Measurements from ENCODE around the gene VEGFA.
"Not testable (repeated sequence)": the region's sequence is repeated elsewhere in the genome, so short reads cannot be mapped to it uniquely, and the experiment has no call there.

Gene VEGFA

DNA sequence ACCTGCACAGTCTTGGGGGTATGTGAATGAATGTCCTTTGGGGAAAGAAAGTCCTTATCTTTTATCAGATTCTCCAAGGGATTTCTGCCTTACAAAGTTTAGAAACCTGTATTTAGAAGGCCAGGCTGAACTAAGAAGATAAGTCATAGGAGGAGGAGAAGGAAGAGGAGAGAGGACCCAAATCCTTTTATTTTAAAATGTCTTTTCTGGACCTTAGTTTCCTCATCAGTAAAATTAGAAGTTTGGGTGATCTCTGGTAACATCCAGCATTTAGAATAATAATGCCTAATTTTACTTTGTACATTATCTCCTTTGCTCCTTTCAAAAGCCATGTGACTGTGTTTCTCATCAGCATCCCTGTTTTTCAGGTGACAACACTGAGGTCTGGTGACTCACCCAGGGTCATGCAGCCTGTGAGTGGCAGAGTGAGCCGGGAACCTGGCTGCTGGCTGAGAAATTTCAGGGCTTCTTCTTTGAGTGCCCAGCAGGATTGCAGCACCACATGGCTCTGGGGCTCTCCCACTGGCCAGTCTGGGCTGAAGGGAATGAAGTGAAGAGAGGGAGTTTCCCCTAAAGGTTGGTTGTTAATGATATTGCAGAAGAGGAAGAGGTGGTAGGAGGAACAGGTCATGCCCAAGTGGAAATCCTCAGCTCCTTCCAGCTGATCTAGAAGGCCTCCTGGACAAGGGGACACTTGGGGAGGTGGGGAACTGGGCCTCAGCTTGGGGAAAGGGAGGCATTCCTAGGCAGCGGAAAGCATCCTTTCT, 34.0 kb downstream of the VEGFA start:
- DNase-seq (ENCODE audit: low spot score) = no peak

DNA sequence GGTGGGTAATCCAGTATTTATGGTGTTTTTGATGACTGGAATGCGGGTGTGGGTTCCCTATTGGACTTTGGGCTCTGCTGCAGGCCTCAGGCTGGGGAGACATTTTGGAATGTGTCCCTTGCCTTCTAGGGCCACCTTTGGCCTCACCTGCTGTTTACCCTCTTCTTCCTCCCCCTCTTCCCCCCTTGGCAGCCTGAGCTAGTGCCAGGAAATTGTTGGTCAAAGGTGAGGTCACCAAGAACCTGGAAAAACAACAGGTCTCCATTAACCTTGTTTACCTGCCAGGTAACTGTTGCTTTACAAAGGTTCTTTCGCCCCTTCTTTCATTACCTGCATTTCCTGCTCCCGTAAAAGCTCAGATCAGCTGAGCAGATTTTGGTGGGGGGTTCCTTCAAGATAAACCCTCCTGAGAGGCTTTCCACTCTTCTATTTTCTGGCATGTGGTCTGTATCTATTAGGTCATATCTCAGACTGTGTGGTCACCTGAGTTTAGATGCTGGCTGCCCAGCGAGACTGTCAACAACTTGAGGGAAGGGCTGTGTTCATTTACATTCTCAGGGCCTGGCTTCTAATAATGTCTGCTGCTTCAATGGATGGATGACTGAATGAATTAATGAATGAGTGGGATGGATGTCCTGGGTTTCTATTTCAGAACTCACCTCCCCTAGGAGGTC, 34.7 kb downstream of the VEGFA start:
- no peak for DNase-seq (ENCODE audit: low spot score)

DNA sequence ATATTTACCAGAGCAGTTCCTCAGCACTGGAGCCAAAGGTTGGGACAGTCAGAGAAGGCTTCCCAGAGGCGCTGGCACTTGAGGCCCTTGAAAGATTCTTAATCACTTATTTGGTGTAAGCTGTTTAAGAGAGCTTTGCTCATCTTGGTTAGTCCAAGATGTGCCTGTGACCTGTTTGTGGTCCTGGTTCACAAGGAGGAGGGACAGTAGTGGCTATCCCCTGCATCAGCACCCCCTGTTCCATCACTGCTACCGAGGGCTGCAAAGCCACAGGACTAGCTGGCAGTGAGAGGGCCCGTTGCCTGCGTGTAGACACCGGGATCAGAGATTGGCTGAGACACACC, 35.7 kb downstream of the VEGFA start:
- DNase-seq (ENCODE audit: low spot score) = no peak

DNA sequence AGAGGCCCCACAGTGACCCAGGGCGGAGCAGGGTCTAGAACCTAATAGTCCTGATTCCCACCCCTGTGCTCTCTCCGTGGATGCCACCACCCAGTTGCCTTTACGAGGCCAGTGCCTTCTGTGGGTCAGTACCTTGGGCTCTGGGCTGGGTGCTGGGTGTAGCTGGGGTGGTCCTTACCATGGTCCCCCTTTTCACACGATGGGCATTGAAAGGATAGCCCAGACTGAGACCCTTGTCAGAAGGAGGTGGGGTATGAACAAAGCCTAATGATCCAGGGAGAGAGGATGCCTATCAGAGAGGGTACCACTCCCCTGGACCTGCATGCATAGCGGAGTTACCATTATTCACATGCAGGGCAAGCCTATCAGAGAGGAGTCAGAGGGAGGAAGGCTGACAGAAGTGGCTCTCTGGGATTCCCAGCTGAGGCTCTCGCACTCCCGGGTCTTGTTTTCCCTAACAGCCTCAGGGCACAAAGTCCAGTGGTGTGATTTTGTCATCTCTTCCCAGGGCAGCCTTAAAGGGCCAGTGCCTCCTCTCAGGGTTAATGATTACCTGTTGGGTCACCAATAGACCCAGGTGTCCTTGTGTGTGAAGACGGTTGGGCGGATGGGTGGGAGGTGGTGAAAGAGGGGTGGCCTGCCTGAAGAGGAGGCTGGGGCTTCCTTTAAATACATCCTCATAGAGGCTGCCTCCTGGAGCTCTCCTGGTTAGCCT, 36.2 kb downstream of the VEGFA start:
- no peak for DNase-seq (ENCODE audit: low spot score)

DNA sequence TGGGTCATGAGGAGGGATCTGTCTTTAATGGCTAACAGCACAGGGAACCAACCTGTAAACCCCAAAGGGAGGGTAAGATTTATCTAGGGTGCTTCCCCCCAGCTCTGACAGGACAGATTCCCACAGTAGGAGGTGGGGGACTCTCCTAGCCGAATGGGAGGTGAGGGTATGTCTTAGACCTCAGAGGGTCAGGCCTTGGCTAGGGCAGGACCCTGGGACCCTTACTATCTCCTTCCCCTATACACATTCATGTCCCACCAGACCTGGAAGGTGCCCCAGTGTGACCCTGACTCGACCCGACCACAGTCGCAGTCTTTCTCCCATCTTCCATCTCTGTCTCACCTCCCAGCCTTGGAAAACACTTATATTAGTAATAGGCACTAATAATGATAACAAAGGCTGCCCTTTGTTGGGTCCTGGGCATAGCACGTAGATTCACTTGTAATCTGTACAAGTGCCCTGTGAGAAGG, 36.8 kb downstream of the VEGFA start:
- no peak for DNase-seq (ENCODE audit: low spot score)

DNA sequence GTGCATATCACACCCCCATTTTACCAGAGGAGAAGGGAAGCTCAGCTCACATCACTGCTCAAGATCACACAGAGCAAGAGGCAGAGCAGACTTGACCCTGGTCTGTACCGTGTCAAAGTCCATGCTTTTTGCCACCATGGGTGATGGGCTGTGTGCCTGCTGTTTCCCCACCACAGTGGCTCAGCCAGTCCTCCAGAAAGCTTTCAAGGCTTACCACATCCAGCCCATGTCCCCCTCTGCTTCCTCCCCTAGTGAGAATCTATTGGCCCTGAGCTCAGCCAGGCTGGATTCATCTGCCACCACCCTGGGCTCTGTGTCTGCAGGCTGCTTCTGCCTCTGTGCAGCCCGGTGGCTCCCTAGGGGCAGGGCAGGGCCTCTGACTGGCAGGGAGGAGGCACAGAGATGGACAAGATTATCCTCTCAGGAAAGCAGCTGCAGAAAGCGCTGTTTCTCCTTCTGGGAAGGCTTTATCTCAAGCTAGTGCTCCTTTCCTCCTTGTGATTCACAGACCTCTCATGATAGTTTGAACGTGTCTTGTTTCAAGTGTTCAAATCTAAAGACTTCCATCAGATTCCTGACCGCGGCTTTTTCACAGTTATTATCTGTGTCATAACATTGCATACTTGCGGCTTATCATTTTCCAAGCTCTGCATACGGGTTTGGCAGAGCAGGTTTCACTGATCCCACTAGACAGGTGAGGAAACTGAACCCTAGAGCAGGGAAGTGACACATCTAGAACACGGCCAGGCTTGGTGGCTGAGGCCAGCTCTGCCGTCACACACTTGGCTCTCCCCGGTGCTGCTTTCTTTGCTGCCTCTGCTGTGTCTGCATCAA, 37.4 kb downstream of the VEGFA start:
- DNase-seq (ENCODE audit: low spot score) = no peak

DNA sequence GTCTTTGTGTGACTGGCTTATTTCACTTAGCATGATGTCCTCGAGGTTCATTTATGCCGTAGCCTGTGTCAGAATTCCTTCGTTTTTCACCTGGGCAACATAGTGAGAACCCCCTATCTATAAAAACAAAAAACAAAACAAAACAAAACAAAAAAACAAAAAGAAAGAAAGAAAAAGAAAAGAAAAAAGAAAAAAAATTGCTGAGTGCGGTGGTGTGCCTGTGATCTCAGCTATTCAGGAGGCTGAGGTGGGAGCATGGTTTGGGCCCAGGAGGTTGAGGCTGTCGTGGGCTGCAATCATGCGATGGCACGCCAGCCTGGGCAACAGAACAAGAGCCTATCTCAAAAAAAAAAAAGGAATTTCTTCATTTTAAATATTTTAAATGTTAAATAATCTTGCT, 38.4 kb downstream of the VEGFA start:
- DNase-seq (ENCODE audit: low spot score) = no peak

DNA sequence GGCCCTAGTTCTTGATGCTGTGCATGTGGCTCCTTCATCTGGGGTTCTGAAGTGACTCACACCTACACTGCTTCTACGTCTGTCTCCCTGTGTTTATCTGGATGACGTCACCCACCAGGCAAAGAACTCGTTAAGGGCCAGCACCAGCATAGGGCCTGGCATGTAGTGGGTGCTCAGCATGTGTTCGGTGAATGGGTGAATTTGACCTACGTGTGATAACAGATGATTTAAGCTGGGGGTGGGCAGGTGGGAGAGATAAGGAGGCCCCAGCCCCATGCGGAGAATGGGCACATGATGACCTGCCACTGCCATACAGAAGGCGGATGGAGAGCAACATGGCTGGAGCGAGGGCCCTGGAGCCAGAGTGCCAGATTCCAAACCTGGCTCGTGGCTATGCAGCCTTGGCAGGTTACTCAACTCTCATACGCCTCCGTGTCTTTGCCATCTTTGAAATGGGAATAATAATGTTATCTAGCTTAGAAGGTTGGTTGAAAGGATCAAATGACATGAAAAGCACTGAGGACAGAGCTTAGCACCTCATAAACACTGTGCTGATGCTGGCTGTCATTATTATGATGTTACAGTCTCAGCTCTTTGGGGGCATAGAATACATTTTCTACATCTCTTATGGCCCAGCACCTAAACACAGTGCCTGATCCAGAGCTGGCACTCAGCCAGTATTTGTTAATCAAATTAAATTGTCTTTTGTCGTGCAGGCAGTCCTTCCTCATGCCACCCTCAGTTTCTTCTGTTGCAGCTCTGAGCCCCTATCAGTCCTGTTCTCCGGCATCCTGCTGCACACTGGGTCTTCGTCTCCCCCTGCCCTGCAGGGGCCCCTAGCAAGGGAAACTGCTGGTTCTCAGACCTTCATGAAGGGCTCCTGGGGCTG, 39.6 kb downstream of the VEGFA start:
- no peak for DNase-seq (ENCODE audit: low spot score)

DNA sequence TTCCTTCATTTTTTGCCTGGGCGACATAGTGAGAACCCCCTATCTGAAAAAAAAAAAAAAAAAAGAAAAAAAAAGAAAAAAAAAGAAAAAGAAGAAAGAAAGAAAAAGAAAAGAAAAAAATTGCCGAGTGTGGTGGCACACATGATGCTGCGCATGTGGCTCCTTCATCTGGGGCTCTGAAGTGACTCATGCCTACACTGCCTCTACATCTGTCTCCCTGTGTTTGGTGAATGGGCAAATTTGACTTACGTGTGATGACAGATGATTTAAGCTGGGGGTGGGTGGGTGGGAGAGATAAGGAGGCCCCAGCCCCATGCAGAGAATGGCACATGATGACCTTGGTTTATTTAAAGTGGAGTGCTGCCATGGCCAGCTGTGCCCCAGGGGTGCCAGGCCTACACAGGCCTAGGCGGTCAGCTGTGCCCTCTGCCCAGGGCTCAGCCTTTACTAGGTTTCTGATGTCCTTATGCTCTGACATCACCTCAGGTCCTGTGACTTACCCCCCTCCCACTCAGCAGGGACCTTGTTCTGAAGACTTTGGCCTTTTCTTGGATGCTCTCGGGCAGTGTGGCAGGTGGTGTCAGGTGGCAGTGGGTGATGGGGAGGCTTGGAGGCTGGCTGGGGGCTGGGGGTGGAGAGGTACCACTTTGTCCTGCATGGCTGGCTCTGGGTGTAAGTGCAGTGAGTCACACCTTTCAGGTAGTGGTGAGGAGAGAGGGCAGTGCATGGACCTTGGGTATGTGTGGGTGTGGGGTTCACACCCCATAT, 41.1 kb downstream of the VEGFA start:
- no peak for DNase-seq (ENCODE audit: low spot score)

DNA sequence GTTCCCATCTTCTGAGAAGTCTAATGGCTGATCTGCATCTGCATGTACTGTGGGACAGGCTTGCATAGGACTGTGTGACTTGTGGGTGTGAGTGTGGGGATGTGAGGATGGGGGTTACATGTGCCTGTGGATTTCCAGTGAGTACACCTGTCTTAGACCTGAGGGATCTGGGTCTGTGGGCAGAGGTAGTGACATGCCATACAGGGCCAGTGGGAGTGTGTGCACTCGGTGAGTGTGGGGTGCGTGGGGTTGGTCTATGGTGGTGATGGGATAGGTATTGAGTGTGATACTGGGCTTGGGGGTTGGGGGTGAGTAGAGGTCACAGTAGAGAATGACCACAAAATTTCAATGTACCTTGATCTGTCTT, 41.7 kb downstream of the VEGFA start:
- DNase-seq (ENCODE audit: low spot score) = no peak

DNA sequence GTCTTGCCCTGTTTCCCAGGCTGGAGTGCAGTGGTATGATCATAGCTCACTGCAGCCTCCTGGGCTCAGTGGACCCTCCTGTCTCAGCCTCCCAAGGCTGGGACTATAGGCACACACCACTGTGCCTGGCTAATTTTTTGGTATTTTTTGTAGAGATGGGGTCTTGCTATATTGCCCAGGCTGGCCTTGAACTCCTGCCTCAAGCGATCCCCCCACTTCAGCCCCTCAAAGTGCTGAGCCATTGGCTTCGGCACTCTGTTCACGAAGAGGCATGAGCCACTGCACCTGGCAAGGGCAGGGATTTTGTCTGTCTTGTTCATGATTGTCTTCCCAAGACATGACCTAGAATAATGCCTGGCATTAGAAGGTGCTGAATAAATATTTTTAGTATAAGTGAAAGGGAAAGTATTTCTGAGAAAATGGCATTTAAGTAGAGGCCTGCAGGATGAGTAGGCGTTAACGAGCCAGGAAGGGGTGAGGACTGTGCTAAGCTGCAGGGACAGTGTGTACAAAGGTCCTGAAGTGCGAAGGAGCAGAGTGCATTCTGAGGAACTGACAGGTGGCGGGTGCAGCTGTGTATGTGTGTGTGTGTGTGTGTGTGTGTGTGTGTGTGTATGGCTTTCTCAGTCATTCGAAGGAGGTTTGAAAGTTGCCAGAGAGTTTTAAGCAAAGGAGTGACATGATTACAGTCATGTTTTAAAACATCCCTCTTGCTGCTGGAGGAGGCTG, 43.0 kb downstream of the VEGFA start:
- DNase-seq (ENCODE audit: low spot score) = no peak

DNA sequence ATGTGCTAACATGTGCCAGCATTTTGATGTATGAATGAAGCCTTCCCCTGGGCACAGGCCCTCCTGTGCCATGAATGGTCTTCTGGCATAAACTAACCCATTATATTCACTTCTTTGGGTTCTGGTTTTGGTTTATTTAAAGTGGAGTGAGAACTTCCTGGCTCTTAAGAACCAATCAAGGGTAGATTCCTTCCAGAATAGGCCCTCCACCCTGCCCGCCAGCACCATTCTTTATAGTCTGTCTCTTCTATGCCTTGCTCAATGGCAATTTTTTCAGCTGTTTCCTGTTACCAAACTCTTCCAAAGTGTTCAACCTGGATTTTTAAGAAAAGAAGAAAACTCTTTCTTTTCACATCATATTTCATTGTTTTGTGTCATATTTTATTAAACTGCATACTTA, 44.1 kb downstream of the VEGFA start:
- DNase-seq (ENCODE audit: low spot score) = no peak

DNA sequence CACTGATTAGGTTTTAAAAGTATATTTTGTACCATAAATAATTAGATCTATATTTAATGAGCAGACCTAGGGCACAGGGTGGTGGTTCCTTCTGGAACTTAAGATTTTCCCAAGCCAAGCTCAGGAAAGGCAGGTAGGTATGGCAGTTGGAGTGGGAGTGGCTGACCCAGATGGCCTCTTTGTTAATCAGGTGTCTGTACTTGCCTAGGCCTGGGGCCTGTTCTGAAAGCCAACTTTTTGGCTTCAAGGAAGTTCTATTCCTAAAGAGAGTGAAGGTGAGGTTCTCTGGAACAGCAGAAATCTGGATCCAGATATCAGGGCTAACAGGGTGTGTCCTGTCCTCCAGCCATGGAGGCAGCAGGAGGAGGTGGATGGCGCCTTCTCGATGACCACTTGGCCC, 44.9 kb downstream of the VEGFA start:
- no peak for DNase-seq (ENCODE audit: low spot score)

DNA sequence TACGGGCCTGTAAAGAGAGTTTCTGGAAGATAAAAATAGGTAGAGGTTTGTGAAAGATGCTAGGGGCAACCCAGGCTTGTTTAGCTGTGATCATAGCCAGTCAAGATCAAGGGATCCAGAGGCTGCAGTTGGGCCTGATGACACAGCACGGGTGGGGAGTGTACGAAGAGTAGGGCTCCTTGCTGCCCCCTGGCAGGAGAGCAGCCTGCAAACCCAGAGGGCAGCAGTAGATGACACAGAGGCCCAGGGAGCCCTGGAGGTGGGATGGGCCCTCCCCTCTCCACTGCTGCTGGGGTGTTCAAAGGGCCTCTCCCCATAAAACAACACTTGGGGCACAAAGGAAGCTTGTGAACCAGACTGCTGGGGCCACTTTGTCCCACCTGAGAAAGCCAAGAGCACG, 47.2 kb downstream of the VEGFA start:
- DNase-seq (ENCODE audit: low spot score) = no peak

DNA sequence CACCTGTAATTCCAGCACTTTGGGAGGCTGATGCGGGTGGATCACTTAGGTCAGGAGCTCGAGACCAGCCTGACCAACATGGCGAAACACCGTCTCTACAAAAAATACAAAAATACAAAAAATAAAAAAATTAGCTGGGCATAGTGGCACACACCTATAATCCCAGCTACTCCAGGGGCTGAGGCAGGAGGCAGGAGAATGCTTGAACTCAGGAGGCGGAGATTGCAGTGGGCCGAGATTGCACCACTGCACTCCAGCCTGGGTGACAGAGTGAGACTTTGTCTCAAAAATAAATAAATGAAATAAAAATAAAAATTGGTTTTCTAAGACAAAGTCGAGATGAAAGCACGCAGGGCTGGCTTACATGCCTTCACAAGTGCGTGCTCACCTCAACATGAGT, 49.0 kb downstream of the VEGFA start:
- not testable (repeated sequence) for DNase-seq (ENCODE audit: low spot score)

DNA sequence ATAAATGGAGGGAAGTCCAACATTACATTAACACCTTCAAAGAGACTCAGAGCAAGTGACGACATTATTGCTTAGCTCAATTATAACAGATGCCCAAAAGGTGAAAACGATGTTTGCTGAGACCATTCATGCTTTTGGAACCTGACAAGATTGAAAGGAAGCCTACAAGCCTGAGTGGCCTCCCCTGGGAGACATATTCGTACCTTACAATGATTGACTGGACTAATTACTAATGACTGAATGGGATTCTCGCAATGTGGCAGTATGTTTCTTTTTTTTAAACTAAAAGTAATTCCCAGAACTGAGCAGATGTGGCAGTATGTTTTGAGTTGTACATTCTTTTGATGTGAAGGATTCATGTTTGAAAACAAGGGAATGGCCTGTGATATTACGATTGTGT, 49.9 kb downstream of the VEGFA start:
- DNase-seq (ENCODE audit: low spot score) = no peak

DNA sequence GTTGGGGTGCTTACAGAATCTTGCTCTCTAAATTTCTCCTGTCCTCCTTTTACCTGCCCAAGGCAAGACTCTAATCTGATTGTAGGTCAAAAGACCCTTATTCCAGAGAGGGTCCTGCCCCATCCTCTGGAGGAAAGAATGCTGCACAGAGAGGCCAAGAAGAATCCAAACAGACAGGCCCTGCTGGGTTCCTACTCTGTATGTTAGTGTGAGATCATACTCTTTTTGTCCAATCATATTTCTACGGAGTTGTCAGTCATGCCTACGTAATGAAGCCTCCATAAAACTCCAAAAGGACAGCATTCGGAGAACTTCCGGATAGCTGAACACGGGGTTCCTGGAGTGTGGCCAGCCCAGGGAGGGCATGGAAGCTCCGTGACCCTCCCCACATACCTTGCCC, 50.5 kb downstream of the VEGFA start:
- no peak for DNase-seq (ENCODE audit: low spot score)

DNA sequence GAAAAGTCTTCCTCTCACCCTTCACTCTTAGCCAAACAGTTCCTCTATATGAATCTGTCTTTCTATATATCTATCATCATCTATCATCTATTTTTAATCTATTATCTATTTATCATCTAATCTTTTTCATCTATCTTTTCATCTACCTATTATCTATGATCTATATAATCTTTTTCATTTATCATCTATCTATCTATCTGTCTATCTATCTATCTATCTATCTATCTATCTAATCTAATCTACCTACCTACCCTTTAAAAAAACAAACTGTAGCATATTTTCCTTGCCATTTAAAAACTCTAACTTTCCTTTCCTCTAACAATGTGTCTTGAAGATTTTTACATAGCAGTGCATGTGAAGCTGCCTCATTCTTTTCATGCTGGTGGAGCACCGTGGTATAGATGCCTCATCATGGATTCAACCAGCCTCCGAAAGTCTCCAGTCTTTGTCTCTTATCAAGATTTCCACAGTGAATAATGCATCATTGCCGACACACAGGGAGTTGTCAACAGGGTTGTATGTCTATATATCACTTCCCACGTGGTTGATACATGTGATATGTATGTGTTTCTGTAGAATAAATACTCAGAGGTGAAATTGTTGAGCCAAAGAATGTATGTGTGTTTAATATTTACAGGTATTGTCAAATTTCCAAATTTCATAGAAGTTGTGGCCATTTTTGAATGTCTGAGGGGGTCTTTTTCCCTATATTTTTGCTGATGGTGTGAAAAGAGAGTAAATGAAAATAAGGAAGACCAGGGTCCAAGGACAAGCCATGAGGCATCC, 51.3 kb downstream of the VEGFA start:
- DNase-seq (ENCODE audit: low spot score) = no peak

DNA sequence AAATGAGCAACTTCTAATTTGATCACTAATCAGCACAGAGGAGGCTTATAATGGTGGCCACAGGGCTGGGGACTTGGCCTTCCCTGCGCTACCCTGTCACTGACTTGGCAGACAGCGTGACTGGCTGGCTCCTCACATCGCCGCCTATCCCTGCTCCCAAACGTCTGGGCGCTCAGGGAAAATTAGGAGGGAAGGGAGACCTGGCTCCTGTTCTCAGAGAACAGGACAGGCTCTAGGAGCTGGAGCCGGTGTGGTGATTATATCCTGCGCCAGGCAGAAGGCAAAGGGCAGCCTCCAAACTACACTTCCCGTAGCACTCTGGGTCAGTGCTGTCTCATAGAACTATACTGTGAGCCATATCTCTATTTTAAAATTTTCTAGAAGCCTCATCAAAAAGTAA, 53.4 kb downstream of the VEGFA start:
- no peak for DNase-seq (ENCODE audit: low spot score)
